ENCODE data around the gene TBC1D7.

The TBC1D7 gene

DNA sequence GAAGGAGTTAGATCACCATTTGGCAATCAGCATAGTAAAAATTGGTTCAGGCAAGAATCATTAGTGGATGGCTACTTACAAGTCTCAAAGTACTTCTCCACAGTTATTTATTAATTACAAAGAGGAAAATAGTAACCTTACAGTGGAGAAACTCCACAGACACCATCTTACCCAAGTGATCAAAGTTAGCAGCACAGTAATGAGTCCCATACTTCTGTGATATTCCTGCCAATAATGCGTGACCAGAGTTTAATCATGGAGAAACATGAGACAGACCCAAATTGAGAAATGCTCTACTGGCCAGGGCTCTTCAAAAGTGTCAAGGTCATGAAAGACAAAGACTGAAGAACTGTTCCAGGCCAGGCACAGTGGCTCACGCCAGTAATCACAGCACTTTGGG is 9.5 kb downstream of the TBC1D7 start:
- no peak for DNase-seq

DNA sequence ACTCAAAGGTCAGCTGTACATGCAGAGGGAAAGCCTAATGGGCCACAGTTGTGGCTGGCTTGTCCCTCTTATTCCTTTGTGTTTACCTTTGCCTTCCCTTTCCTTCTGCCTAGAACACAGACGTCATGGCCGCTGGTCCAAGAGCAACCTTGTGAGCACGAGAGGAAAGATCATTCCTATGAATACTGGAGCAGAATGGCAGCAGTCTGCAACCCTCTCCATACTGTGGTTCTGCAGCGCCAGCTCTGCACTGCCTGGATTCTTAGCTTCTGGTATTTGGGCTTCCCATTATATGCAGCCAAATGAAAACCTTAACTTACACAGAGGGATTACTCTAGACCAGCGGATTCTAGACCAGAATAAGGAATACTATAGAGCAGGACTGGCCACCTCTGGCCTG is 12.4 kb downstream of the TBC1D7 start:
- DNase-seq: no peak

DNA sequence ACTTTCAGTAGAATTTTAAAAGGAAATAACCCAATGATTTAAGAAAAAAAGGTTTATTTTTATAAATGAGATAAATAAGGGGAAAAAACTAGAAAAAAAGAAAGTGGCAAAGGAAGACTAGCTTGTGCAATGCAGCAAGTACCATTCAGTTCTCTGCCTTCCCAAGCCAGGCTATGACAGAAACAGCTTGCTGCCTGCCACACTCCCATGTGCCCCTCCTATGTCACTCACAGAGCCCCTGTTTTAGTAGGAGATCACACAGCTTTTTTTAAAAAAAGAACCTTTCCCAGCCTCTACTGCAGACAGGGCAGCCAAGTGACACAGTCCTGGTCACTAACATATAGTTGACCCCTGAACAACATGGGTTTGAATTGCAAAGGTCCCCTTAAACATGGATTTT is 13.5 kb downstream of the TBC1D7 start:
- no peak for DNase-seq

DNA sequence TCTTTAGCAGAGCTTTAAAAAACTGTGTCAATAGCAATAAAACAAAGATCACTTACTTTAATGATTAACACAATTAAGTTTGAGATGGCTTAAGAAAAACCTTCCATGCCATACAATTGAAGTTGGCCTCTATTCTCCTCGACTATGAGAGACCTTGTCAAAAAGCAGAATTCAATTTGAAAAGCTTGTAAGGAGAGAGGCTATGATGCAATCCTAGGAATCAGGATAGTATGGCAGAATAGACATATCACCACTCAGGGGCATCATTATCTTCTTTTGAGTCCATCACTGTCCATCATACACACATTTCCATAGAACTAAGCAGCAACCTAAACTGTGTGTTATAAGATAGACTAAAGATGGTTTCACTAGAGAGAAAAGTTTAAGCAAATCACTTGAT is 17.2 kb downstream of the TBC1D7 start:
- no peak for DNase-seq

DNA sequence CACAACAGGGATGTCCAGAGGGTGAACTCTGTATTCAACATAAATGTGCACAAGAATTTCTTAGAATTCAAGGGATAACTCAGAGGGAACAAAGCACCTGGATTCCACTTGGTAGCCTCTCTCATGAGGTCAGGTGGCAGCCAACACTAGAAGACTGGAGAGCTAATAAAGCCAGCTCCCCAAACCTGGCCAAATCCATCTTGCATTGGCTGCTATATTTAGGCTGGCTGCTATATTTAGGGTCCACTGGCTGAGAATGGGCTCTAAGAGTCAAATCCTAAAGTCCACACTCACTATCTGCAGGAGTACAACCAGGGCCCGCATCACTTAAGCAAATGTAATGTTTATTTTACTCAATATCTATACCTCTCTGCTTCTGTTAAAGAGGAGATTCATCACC is 20.0 kb downstream of the TBC1D7 start:
- DNase-seq: no peak

DNA sequence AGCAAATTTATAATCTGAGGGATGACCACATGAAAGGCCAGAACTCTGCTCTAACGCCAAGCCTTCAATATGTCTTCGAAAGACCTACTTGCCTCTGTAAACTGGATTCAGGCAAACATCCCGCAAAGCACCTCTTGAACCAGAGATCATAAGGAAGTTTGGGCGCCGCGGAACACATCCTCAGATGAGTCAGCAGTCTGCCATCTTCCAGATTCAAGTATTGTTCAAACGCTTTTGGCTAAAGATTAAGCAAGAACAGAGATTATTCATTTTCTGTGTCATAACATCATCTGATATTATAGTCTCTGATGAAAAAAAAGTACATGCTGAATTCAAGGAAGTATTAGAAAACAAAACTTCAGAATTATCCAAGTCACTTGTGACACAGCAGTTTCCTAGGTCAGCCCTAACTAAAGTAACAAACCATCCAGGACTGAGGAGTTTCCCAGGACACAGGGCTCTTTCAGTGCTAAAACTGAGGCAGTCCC is 20.8 kb downstream of the TBC1D7 start:
- peak; percentile 60 for DNase-seq

DNA sequence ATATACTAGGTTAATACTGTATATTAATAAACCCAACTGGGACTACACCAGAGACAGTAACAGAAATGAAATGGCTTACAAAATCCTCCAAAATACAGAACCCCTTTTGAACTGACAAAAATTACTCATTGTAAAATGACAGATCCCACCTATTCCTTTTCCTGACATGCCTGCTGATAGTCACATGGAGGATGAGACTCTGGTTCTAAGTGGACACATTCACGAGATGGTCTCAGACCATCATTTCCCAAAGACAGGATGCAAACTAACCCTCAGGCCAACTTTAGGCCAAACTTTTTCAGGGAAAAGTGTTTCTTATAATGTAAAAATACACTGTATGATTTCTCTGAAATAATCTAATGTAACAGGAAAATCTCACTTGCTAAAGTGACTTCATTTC is 22.5 kb downstream of the TBC1D7 start:
- no peak for DNase-seq

DNA sequence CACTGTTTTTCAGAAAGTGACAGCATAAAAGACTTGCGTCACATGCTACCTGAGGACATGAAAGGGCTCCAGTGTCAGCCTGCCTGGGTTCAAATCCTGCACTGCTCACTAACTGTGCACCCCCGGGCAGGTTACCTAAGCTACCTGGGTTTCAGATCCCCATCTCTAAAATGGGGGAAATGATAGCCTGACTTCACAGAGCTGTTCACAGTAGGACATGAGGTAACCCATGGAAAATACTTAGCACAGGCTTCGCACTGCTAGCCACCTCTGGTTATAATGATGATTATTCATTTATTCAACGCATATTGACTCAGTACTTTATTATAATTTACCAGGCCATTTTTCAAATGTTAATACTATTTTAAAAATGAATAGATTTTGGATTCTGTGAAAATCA is 23.0 kb downstream of the TBC1D7 start:
- DNase-seq: no peak

DNA sequence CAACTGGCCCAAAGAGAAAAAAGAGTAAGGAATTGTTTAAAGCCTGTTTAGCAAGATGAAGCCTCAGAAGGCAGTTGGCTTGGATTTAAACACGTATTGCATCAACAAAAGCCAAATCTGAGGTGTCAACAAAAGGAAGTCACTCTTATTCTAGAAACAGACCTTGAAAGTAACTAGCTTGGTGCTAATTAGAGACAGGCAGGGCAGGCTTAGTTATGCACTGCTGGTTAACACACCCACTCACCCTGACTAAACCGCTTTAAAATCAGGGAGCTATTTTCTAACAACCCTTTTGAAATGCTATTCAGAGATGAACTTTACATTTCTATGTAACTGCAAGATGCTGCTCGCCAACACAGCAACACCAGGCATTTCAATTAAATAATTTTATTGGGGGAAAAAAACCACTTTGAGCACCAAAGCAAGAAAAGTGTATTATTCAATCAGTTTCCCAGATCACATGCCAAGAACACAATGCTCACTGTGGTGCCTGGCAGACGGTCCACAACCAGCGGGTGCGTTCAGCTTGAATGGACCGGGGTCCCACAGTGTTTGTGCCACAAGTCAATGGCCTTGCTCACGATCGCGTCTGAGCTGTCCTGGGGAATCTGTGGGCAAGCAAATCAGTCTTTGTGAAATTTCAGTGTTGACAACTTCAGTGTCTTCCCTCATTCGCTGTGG is 23.6 kb downstream of the TBC1D7 start:
- no peak for DNase-seq

DNA sequence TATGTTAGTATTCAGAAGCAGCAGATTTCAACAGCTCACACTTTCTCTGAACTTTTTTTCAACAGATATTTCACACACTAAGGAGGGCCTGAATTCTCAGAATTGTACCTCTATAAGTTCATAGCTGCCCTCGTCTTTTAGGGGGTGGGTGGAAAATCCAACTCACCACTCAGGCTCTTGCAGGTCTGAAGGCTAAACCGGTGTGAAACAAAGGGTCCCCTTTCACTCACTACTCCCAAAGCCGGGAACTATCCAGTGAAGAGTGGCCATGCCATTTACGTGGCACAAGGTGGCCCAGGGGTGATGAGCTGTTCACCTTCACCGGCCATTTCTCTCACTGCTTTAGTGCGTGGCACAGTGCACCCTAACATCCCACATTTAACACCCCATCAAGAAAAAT is 24.2 kb downstream of the TBC1D7 start:
- DNase-seq: no peak

DNA sequence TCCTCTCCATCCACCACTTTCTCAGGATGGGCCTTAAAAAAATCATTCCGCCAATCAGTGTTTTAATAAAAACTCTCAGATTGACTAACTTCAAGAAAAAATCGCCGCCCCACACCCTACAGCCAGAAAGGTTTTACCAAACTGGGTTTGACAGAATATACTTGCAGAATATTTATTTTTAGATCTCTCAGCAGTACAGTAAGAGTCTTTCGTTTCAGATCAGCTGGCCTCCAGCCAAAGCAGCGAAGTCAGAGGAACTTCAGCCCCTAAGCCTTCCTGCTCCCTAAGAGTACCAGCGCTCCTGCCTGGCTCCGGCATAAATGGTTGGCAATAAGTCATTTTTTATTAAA is 24.7 kb downstream of the TBC1D7 start:
- DNase-seq: peak; percentile 44

DNA sequence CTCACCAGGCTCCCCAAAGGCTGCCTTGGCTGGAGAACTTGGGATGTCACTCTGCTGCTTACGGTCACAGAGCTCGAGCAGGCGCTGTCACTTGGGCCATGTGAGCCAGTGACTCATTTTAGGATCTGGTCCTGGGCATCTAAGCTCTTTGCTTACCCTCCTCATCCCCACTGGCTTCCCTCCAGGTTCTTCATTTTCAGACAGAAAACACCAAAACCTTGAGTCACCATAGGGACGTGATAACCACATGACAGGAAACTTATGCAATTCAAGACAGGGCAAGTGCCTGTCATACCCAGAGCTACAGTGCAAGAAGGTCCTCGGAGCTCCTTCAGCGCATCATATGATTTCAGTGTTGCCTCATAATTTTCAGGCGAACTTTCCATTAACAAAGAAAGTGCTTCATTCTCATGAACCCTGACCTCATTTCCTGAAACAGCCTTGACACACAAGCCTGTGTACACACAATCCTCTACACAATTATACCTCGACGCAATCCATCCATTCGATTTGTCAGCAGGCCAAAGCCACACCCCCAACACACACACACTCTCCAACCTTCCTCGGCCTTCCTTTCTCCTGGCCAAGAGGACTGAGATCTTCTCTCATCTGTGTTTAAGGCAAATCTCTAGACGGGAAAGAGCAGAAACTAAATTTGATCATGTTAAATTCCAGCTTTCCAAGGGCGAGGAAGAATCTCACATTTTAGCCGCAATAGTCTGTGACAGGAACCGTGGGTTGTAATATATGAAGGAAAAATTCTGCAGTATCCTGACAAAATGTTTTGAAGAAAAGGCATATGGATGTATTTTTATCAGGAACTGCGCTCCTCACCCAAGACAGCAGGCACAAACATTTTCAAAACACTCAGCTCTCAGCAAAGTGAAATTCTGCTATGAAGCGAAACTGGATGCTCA is 25.3 kb downstream of the TBC1D7 start:
- DNase-seq: peak; percentile 89

DNA sequence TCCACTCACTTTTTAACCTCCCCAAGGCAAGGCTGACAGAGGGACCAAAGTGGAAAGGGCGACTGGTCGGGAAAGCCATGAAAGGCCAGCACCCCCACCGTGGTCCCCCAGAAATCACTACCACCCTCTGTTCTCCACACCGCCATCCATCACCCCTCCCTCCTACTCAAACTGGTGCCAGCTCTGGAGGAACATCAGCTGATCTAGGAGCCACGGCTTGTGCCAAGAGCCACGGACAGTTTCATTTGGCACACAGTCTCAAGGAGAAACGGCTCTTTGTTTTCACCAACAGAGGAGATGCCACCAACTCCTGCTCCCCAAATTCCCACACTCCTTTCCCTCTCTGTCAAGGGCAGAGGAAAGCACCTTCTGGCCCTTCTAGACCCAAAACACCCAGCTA is 26.0 kb downstream of the TBC1D7 start:
- no peak for DNase-seq

DNA sequence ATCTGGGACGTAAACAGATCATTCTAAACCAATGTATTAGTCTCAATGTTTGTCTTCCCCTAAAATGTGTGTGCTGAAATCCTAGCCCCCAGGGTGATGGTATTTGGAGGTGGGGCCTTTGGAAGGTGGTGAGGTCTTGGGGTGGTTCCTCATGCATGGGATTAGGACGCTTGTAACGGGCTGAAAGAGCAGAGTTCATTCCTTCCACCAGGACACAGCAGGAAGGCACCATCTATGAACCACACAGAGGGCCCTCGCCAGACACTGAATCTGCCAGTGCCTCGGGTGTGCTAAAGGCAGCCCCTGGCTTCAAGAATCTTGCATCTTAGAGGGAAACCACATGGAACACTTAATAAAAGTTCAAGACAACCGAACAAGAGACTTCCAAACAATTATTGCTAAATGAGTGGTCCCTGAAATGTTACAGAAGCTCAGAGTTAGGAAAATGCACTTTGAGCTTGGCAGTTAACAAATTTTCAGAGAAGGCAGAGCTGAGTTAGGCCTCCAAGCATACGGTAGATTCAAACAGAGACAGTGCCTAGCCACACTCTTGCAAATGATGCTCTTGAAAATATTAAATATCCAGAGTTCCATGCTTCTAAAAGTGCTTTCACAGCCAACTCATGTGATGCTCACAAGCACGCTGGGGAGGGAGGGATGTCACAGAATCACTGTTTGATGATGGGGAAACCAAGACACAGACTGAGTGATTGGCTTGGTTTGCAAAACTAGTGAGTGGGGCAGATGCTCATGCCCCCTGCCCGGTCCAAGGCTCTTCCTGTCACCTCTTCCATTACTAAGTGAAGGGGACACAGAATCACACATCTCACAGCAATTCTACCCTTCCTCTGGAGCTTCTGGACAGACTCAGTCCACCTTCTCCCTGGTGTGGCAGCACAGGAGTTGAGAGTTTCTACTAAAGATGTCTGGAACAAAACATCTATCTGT is 27.4 kb downstream of the TBC1D7 start:
- no peak for DNase-seq

DNA sequence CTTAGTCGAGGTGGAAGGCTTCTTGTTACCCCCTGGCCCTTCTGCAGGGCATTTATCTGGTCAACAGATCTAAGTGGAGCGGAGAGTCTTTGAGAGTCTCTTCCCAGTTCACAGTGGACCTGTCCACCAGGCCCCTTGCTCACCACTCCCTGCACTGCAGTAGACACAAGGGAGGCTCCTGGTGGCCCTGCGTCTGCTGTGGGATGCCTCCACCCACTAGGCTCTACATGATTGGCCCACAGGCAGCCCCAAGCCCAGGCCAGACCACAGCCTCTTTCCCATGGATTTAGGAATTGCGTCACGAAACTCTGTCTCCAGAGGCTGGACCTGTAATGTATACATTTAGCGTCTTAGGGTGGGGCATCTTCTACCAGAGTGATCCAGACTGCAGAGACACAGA is 28.4 kb downstream of the TBC1D7 start:
- DNase-seq: no peak

DNA sequence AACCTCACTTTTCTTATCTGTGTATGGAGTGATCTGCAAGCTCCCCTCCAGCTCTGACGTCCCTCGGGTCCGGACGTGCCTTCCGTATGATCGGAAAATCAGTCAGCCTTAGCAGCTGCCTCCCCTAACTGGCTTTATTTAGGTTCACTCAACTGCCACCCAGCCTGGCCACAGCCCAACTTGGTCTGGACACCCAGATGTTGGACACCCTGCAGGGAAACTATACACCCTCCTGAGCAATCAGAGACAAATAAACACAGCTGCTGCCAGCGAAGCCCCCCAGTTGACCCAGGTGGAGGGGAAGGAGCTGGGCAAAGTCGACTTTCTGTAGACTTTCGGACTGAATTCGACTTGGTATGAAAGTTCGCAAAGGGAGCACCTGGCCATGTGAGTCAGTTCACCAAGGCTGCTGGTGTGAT is 28.9 kb downstream of the TBC1D7 start:
- peak; percentile 55 for DNase-seq

DNA sequence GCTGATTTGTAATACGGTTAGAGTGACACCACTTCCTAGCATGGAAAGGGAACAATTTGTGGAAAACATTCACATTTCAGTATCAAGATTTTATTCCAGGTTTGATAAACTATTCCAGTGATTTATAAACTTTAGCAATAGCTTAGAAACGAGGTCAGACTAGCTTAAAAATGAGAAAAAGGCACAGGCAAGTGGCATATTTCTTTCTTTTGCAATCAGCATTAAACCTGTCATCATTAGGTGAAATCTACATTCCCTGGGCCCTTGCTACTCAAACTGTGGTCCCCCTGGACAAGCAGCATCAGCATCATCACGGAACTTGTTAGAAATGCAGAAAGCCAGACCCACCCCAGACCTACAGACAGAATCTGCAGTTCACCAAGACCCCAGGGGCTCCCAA is 29.9 kb downstream of the TBC1D7 start:
- no peak for DNase-seq

DNA sequence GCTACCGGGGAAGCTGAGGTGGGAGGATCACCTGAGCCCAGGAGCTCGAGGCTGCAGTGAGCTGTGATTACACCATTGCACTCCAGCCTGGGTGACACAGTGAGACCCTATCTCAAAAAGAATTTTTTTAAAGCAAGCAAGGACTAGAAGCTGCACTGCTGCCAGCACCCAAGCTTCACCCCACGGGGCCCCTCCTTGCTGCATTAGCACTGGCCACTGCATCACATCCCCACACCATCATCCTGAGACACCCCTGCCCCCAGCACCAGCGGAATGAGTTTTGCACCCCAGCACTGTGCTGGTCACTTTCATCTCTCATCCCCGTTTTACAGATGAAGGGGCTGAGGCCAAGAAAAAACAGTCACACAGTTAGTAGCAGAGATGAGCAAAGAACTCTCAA is 30.9 kb downstream of the TBC1D7 start:
- DNase-seq: no peak

DNA sequence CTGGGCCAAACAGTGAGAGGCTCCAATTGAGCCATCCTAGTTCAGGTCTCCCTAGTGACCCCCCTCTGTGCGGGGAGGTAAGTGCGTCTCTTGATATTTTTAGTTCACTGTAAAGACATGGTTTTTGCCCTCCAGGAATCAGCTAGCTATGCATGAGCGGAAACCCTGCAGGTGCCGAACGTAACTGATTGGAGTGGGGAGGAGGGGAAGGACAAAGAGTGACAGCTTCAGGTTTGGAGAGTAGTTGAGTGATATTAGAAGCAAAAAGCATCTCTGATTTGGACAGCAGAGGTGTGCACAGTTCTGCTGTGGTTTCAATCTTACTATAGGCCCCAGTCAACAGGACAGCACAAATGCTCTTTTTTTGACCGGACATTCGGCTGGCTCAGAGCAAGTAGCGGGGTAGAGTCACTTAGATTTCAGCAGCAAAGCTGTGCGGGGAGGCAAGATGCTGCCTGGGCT is 31.8 kb downstream of the TBC1D7 start:
- no peak for DNase-seq

DNA sequence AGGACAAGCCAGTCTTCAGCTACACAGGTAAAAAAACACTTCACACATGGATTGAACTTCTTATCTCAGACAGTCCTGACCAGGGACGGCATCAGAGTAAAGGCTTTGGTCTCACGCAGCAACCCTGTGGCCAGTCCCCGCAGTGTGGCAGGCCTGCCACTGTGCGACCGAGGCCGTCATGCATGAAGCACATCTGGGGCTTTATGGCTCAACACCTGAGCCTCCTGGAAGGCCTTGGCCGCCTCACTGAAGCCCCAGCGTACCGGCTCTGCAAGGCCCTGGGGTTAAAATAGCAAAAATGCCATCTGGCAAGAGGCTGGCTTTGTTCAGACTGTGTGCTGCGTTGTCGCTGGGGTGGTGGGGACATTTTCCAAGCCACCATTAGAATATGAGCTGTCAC is 32.8 kb downstream of the TBC1D7 start:
- no peak for DNase-seq

DNA sequence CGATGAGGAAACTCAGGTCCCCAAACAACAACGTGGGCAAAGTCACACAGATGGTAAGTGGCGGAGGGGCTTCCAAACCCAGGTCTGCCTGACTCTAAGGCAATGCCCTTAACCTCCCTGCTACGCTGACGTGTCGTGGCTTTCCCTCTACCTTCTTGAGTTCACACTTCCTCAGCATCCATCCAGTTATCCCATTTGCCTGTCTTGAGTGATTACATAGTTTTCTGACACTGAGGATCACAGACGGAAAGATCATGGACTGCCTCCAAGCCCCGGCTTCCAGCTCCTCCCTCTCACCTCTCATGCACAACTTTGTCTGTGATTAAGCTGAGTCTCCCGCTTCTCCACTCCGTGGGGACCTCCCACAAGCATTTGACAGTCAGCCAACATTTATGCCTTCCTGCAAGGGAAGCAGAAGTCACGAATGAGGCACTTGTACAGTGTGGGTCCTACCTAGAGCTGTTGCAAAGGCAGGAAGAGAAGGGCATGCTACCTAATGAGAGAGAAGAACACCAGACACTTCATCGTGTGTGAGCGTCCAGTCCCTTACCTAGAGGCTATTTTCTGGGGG is 33.8 kb downstream of the TBC1D7 start:
- DNase-seq: no peak

DNA sequence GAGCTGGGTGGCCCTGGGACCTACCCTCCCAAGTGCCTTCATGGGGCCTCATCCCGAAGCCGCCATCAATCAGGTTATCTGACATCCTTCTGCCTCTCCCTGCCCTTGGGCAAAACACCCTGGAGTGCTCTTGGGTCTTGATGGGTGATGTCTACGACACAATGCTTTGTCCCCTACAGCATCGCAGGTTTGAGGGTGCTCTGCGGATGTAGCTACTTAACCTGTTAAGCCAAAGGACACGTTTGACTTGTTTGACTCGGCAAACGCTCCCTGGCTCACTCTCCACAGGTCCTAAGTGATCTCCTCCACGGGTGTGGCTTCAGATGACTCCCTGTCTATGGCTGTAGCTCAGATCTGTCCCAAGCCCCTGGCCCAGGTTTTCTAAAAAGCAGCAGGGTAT is 35.6 kb downstream of the TBC1D7 start:
- DNase-seq: no peak

DNA sequence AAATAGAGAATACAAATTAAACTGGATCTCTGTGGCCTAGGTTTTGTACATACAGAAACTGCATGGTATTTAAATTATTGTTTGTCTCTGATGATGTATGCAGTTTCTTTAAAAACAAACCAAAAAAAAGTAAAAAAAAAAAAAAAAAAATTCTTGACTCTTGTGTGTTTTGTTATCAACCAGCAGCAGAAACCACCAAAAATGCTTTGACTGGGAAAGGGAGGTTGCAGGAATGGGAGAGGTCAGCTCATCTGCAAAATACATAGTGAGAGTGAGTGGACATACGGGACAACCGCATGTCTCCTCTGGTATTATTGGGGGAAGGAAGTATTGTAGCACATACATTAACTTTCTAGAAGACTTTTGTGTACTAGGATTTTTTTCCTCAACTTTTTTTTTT is 38.0 kb downstream of the TBC1D7 start:
- DNase-seq: no peak

All from CD4-positive, alpha-beta T cell treated with Interleukin-15 for 1 hour (primary cell).